NCI-H2227 (cell line): ENCODE data around the gene COX10.
"Not testable (repeated sequence)": the region's sequence is repeated elsewhere in the genome, so short reads cannot be mapped to it uniquely, and the experiment has no call there.

Source experiments
- DNase-seq: peaks from one replicate; lab custom pipeline; 2025; ENCODE audit not compliant: unreplicated experiment; lab: John Stamatoyannopoulos, UW

COX10 gene

DNA sequence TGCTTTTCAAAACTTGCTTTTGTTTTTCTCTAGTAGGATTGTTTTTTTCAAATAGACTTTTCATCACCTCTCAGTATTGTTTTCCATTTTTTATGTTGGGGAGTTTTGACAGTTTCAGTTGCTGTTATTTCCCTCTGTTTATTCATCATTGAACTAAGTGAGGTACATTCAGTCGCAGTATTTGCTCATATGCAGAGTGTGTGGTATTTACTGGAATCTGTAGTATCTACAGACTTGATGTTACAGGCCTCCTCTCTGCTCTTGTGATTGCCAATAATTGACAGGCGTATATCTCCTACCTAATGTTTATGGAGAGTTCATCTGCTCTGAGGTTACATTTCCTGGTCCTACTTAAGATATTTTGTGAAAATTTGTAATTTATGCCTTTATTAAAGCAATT is 49.6 kb downstream of the COX10 start:
- no peak for DNase-seq

DNA sequence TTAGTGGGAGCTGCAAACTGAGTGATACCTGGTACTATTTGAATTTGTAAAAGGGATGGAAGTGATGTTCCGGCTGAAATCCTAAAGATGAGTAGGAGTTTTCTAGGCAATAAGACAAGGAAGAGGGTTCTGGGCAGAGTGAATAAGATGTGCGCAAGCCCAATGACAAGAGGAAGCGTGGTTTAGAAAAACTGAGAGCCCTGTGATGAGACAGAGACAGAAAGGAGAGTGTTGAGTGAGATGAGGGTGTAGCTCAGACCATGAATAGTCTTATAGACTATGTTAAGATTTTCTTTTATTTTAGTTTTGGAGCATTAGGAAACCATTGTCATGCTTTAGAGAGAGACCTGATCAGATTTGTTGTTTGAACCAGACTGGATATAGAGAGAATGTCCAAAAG is 50.2 kb downstream of the COX10 start:
- DNase-seq: no peak

DNA sequence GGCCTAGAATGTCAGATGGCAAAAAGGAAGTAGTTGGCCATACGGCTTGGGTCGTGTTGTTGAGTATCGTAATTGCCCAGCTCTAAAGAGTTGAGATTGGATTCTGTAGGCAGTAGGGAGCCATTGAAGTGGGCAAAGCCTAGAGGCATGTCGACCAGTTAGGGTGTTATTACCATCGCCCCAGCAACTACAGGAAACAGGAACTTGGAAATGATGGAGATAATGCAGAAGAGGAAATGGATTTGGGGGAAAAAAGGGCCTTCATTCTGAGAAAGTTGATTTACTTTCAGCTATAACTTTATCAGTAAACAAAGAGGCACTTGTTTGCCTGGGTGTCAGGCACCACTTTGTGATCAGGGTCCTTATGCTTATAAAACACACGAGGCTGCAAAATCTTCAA is 52.6 kb downstream of the COX10 start:
- DNase-seq: no peak

DNA sequence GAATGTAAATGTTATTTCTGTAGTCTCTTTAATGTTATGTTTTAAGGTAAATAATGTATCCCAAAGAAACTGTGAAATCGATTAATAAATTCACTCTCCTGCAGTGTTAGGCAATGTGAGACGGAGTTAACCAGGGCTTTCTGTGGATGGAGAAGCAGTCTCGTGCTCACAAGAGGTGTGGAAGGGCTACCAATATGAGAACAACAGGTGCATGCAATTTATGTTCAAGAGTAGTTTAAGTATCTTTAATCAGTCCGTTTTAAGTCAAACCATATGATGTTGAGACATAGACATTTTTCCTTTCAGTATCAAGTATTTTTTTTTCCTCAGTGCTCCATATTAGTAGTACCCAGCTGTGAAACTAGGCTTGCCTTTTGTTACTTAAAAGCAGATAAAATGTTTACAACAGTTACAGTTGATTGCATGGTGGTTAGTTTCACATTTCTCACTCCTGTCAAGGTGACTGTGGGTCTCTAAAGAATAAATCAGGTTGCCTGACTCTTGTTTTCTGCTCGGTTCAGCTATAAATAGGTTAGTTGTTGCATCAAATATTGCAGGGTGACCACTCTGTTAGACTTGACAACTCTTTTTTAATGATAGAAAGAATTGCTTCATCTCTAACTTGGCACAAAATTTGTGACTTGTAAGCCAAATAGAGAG is 54.4 kb downstream of the COX10 start:
- DNase-seq: peak; percentile 2

DNA sequence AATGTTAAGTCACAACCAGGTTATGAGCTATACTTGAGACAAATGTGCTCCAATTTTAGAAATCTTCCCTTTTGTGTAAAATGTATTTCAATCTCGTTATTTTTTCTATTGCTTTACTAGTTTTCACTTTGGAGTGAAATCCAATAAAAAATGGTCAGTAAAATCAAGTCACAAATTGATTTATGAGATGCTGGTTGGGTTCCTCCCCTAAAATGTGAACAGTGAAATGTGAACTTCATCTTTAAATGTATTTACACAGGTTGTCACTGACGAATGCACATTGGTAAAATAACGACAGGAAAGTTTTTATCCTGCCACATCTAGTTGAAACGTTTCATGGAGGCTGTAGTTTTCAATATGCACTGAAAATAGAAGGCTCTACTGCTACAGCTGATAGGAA is 55.5 kb downstream of the COX10 start:
- no peak for DNase-seq

DNA sequence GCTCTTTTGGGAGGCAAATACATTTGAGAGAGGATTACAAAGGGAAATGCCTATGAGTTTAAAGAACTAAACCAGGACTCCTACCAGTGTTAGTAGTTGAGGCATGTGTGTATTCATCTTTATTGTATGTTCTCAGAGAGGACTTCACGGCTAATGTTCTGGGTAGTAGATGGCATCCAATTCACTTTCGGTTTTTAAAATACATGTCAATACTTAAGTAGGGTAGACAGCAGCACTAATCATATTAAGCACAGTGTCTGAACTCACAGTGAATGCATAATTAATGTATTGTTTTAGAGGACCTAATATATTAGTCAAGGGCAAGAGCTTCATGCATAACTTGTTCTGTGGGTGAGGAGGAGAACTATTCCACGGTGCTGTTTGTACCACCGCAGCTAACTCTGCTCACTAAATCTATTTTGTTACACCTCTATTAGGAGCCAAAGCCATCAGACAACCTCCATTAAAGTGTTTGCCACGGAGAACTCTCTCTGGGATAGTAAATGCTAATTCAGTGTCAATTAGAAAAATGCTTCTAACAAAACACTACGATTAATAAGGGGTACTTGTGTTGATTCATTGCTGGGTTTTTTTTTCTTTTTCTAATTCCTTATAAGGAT is 56.3 kb downstream of the COX10 start:
- no peak for DNase-seq

DNA sequence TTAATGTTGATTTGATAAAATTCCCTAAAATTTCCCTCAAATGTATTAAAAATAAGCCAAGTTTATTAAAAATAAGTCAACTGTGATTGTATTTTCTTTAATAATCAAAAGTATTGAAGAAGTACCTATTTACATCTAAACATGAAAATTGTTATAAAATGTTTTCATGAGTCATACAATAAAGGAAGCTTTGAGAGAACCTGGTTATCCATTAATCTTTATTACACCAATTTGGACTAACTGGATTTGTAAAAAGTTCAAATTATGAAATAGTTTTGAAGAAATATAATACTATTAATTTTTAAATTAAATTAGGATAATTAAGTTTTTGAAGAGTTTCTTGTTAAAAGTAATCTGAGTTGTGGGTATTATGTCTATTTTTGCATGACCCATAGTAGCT is 63.8 kb downstream of the COX10 start:
- DNase-seq: no peak

DNA sequence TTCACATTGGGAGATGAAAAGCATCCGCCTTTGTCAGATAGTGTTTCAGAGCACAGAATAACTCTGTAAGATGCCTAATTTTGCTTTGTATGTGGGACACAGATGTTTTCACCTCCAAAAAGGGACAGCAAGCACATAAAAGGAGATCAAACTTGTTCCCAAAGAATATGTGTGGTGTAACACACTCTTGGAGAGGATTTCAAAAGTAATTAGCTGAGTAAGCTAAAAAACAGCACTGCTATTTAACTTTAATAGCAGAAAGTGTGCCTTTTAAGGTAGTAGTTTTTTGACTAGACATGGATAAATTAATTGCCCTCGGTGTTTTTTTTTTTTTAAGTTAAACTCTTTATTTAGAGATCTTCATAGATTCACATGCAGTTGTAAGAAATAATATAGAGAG is 65.2 kb downstream of the COX10 start:
- no peak for DNase-seq

DNA sequence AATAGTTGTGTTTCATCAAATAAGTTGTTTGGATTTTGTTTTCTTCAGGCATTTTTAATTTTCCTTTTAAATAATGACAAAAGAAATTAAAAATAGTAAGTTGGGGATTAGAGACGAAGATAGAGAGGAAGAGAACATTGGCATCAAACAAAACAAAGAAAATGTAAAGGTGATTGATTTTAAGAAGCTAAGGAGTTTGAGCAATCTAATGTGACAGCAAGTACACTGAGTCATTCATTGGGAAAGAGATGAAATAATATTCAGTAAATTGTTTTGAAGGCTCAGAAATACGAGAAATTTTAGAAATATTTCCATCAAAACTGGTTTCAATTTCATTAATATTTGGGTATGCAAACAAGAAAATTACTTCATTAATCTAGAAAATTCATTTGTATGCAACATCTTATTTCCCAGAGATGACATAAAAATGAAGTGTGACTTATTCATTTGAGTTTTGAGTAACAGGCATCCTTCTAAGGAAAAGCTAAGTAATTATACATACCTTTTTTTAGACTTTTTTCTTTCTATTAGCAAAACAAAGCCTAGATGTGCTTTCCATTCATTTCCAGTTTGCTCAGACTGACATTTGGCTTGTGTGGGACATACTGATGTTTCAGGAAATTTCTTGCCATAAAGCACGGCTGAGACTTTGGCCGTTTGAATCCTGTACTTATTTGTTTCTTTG is 66.7 kb downstream of the COX10 start:
- DNase-seq: no peak

DNA sequence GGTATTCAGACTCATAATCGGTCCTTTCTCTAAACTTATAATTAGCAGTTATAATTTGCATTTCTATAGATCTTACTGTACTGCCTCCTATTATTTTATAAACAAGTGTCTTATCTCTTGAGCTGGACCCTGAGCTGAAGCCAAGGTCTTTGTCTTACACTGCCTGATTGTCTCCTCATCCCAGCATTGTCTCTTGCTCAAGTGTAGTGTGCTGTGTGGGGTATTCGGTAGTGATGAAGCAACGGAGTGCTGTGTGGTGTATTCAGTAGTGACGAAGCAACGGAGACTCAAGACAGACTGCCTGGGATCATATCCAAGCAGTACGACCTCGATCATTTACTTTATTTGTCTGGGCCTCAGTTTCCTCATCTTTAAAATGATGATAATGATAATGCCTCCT is 69.3 kb downstream of the COX10 start:
- DNase-seq: no peak

DNA sequence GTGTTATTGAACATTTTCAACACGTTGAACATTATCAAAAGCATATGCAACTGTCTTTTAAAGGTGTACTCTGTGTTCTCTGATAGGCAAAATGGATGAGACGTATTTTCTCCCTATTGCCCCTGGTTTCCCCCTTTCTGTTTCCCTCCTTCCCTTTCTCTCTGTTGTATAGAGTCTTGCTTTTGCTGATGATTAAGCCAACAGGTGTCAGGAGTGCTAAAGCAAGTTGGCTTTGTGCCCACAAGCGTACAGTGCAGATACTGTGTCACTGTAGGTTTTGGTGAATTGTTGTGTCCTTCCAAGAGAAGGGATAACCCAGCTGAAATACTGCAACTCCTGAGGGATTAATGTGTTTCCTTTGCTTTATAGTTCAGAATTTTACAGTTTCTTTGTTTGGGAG is 74.4 kb downstream of the COX10 start:
- DNase-seq: no peak

DNA sequence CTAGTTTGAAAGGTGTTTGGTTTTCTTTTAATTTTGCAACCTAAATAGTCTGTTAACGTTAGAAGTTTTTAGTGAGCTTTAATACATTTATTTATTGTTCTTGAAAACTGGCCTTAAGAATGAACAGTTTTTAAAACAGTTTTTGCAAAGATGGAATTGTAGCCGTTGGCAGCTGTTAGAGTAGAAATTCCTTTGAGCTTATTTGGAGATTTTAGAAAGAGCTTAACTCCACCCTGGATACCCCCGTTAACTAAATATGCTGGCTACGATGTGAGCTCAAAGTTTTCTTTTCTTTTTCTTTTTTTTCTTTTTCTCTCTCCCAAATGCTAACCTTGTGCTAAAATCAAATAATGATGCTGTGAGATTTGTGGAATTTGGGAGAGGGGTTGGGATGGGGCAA is 75.2 kb downstream of the COX10 start:
- DNase-seq: no peak

DNA sequence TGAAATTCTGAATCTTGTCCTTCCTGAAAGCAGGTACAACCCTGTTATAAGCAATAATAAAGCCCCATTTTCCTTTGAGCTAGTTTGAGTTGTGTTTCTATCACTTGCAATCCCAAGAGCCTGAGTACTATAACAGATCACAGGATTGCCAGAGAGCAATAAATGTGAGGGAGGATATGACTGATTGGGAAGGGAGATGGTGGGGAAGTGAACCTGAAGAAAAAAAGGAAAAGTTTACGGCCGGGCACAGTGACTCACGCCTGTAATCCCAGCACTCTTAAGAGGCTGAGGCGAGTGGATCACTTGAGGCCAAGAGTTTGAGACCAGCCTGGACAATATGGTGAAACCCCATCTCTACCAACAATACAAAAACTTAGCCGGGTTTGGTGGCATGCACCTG is 80.4 kb downstream of the COX10 start:
- no peak for DNase-seq

DNA sequence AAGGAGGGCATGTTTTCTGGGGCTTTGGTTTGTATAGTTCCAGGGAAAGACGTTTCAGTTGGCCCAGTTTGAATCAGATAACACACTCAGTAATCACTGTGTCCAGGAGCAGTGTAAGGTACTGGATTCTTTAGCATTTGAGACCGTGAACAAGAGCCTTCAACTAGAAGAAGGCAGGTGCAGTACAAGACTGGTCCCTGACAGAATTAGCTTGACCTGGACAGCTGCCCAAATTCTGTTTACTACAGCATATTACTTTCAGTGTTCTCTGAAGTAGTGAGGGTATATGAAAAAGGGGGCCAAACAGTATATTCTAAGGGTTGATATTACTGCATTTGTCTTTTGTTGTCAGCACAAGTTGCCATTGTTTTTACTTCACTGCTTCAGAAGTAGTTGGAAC is 81.3 kb downstream of the COX10 start:
- DNase-seq: no peak

DNA sequence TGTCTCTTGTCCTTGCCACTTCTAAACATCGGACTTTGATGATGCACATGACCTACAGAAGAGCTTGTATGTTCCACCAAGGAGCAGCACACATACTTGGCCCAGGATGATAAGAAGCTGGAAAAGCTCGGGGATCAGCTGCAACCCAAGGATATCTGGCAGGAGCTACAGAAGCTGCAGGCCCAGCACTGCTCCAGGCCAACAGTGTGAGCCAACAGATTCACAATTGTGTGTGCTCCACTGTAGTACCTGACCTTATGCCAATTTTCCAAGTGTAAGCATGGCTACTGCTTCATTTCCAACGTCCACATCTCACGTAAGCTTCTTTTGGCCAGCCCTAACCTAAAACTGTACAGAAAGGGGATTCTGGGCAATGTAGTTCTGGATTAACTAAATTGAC is 83.4 kb downstream of the COX10 start:
- DNase-seq: no peak

DNA sequence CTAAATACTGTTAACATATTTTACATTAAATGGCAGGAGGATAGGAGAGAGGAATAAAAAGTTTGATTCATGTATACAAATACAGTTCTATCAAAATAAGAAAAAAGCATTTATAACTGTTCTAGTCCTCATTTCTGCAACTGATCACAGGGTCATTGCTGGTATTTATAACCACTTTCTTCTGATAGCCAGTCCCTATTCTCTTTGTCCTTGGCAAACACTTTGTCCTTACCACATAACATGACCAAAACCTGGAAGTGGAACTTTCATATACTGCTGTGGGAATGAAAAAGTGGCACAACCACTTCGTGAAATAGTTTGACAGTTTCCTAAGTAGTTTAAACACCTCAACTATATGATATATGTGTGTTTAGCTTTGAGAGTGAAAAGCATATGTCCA is 84.1 kb downstream of the COX10 start:
- no peak for DNase-seq

DNA sequence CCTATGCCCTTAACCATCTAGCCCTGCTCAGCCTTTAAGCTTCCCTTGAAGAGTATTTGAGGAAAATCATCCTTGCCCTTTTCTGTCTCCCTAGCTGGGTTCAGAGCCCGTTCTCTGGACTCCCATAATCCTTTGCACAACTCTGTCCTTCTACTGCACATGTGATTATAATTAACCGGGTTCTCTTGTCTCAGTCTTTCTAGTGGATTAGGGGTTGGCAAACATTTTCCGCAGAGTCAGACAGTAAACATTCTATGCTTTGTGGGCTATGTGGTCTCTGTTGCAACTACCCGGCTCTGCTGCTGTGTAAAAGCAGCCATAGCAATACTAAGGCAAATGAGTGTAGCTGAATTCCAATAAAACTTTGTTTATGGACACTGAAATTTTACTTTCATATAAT is 87.4 kb downstream of the COX10 start:
- DNase-seq: no peak

DNA sequence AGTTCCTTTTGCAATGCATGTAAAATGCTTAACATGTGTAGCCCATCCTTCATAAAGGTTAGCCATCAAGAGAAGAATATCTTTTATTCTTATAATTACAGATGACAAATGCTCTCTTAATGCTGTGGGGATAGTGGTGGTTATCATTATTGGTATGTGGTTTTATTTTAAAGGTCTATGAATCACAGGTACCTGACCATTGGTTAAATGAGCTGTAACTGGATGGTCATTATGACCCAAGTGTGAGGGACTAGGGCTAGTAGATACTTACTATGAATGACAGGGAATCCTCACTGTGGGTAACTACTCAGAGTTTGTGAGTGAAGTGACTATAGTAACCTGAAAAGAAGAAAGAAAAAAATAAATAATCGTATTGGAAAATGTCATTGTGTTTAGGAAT is 88.5 kb downstream of the COX10 start:
- DNase-seq: no peak

DNA sequence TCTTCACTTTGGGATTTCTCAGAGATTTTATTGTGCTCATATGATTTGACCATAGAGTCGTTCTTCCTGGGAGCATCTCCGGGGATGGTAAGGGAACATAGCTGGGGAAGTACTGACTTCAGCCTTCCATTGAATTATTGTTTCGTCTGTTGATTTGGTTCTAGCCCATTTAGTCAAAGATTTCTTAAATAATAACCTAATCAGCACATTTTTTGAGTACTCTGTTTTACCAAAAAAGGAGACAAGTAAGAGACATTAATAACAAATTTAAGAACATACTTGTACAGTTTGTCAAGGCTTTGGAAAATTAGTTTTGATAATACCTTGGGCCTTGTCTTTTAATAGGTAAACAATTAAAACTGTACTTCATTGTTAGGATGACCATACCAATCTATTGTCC is 89.4 kb downstream of the COX10 start:
- DNase-seq: no peak

DNA sequence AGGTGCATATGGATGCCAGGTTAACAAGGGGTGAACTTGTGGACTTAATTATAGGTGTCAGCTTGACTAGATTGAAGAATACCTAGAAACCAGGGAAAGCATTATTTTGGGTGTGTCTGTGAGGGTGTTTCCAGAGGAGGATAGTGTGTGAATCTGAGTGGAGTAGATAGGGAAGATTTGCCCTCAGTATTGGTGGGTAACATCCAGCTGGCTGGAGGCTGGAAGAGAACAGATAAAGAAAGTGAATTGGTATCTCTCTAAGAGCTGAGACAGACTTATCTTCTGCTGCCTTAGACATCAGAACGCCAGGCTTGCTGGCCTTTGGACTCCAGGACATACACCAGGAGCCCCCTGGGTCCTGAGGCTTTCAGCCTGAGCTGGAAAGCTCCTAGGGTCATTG is 92.1 kb downstream of the COX10 start:
- no peak for DNase-seq

DNA sequence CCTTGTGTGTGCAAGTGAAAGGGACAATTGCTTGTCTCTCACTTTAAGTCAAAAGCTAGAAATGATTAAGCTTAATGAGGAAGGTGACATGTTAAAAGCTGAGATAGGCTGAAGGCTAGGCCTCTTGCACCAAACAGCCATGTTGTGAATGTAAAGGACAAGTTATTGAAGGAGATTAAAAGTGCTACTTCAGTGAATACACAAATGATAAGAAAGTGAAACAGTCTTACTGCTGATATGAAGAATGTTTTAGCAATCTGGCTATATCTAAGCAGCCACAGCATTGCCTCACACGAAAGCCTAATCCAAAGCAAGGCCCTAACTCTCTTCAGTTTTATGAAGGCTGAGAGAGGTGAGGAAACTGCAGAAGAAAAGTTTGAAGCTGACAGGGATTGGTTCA is 96.3 kb downstream of the COX10 start:
- no peak for DNase-seq

DNA sequence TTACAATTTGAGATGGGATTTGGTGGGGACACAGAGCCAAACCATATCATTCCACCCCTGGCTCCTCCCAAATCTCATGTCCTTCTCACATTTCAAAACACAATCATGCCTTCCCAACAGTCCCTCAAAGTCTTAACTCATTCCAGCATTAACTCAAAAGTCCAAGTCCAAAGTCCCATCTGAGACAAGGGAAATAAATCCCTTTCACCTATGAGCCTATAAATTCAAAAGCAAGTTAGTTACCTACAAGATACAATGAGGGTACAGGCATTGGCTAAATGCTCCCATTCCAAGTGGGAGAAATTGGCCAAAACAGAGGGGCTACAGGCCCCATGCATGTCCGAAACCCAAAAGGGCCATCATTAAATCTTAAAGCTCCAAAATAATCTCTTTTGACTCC is 98.5 kb downstream of the COX10 start:
- DNase-seq: not testable (repeated sequence)

DNA sequence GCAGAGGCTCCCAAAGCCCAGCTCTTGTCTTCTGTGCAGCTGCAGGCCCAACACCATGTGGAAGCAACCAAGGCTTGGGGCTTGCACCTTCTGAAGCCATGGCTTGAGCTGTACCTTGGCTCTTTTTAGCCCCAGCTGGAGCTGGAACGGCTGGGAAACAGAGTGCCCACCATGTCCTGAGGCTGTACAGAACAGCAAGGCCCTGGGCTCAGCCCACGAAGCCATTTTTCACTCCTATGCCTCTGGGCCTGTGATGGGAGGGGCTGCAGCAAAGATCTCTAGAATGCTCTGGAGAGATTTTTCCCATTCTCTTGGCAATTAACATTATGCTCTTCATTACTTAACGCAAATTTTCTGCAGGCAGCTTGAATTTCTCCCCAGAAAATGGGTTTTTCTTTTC is 99.3 kb downstream of the COX10 start:
- DNase-seq: no peak
